ENCODE results near the gene GPR156.

- TF ChIP-seq ZNF384 (IDR thresholded peaks at IDR 0.05) (no peak), BHLHE40 (IDR thresholded peaks at IDR 0.05; ENCODE audit: borderline replicate concordance) (no peak), L3MBTL2 (conservative IDR thresholded peaks at IDR 0.05) (no peak), LEF1 (IDR thresholded peaks at IDR 0.05; ENCODE audit: borderline replicate concordance) (no peak), TARDBP (IDR thresholded peaks at IDR 0.05) (no peak), SUZ12 (IDR thresholded peaks at IDR 0.05) (no peak), ELF4 (IDR thresholded peaks at IDR 0.05) (no peak), SP1 (IDR thresholded peaks at IDR 0.05) (no peak), CTBP1 (IDR thresholded peaks at IDR 0.05; ENCODE audit: borderline replicate concordance) (no peak), PKNOX1 (IDR thresholded peaks at IDR 0.05) (no peak), HDGF (IDR thresholded peaks at IDR 0.05; ENCODE audit: borderline replicate concordance) (no peak), FOXA1 (IDR thresholded peaks at IDR 0.05) (no peak), FOXM1 (IDR thresholded peaks at IDR 0.05; ENCODE audit: borderline replicate concordance) (no peak), ARNT (IDR thresholded peaks at IDR 0.05) (no peak)
Observed at GRCh38 chr3:120202363-120202762, 82.7 kb downstream of the GPR156 start.

Measured in HEK293T (cell line).